H9 (cell line): ENCODE measurements around the gene MGST2. TPM values are rescaled to one million over a fixed set of nuclear protein-coding genes. Genes with fewer than 3 reads are reported as not detected.

Source experiments
- DNase-seq: peaks from one replicate; pipeline ENCODE4 v3.0.0-alpha.2; 2017
- H2AFZ ChIP-seq: one replicate; pipeline ENCODE4 v1.6.1; 2013; ENCODE audit warnings: mild to moderate bottlenecking, low read length, control low read depth, moderate library complexity
- H2AK5ac ChIP-seq: 2 replicates; pipeline ENCODE4 v1.6.1; 2013; ENCODE audit warnings: low read length, control low read depth, mixed read lengths; ENCODE audit not compliant: insufficient read length
- H2BK120ac ChIP-seq: one replicate; pipeline ENCODE4 v1.6.1; 2013; ENCODE audit warnings: low read depth, mild to moderate bottlenecking, low read length, control low read depth, inconsistent platforms; ENCODE audit not compliant: poor library complexity, severe bottlenecking
- H2BK12ac ChIP-seq: 2 replicates; pipeline ENCODE4 v1.6.1; 2013; ENCODE audit warnings: low read length, control low read depth, mixed read lengths, low read depth; ENCODE audit not compliant: insufficient read length
- H2BK15ac ChIP-seq: 2 replicates; pipeline ENCODE4 v1.6.1; 2013; ENCODE audit warnings: low read depth, low read length, control low read depth
- H2BK20ac ChIP-seq: one replicate; pipeline ENCODE4 v1.6.1; 2013; ENCODE audit warnings: low read depth, mild to moderate bottlenecking, low read length, control low read depth, inconsistent platforms; ENCODE audit not compliant: poor library complexity, severe bottlenecking
- H2BK5ac ChIP-seq: 2 replicates; pipeline ENCODE4 v1.6.1; 2013; ENCODE audit warnings: low read length, control low read depth, mixed read lengths; ENCODE audit not compliant: insufficient read length
- H3K14ac ChIP-seq: 2 replicates; pipeline ENCODE4 v1.6.1; 2013; ENCODE audit warnings: low read length, control low read depth; ENCODE audit not compliant: insufficient read depth
- H3K18ac ChIP-seq: 2 replicates; pipeline ENCODE4 v1.6.1; 2013; ENCODE audit warnings: low read depth, mild to moderate bottlenecking, mixed read lengths, low read length, control low read depth; ENCODE audit not compliant: insufficient read length
- H3K23ac ChIP-seq: 2 replicates; pipeline ENCODE4 v1.6.1; 2013; ENCODE audit warnings: low read length, control low read depth, mixed read lengths, low read depth; ENCODE audit not compliant: insufficient read length
- H3K23me2 ChIP-seq: 2 replicates; pipeline ENCODE4 v1.6.1; 2013; ENCODE audit warnings: low read depth, mild to moderate bottlenecking, mixed read lengths, low read length, control low read depth; ENCODE audit not compliant: insufficient read length, poor library complexity, severe bottlenecking
- H3K27ac ChIP-seq: 2 replicates; pipeline ENCODE4 v1.5.1; 2013; ENCODE audit warnings: low read length, control low read depth, mixed read lengths, low read depth; ENCODE audit not compliant: insufficient read length
- H3K27me3 ChIP-seq: 2 replicates; pipeline ENCODE4 v1.6.1; 2013; ENCODE audit warnings: low read length, control low read depth, inconsistent platforms; ENCODE audit not compliant: insufficient read depth
- H3K4ac ChIP-seq: 2 replicates; pipeline ENCODE4 v1.6.1; 2013; ENCODE audit warnings: low read depth, mild to moderate bottlenecking, control low read depth, inconsistent platforms, low read length, moderate library complexity
- H3K4me1 ChIP-seq: 2 replicates; pipeline ENCODE4 v1.6.1; 2013; ENCODE audit warnings: low read length, control low read depth, inconsistent platforms; ENCODE audit not compliant: insufficient read depth
- H3K4me2 ChIP-seq: 2 replicates; pipeline ENCODE4 v1.6.1; 2013; ENCODE audit warnings: low read length, control low read depth, mixed read lengths; ENCODE audit not compliant: insufficient read length, insufficient read depth
- H3K56ac ChIP-seq: 2 replicates; pipeline ENCODE4 v1.6.1; 2013; ENCODE audit warnings: low read depth, mild to moderate bottlenecking, mixed read lengths, low read length, control low read depth; ENCODE audit not compliant: insufficient read length
- H3K79me1 ChIP-seq: 2 replicates; pipeline ENCODE4 v1.6.1; 2013; ENCODE audit warnings: low read depth, mild to moderate bottlenecking, moderate library complexity, low read length, control low read depth, inconsistent platforms; ENCODE audit not compliant: insufficient read depth, poor library complexity, severe bottlenecking
- H3K79me2 ChIP-seq: 2 replicates; pipeline ENCODE4 v1.6.1; 2013; ENCODE audit warnings: low read length, control low read depth, inconsistent platforms; ENCODE audit not compliant: insufficient read depth
- H3K9ac ChIP-seq: 2 replicates; pipeline ENCODE4 v1.6.1; 2013; ENCODE audit warnings: low read length, control low read depth, mixed read lengths; ENCODE audit not compliant: insufficient read length; ENCODE audit errors: extremely low read depth
- H3K9me3 ChIP-seq: one replicate; pipeline ENCODE4 v1.6.1; 2013; ENCODE audit warnings: low read depth, low read length, inconsistent platforms; ENCODE audit not compliant: control insufficient read depth
- H3T11ph ChIP-seq: one replicate; pipeline ENCODE4 v1.6.1; 2013; ENCODE audit warnings: mild to moderate bottlenecking, low read length, control low read depth, inconsistent platforms
- H4K20me1 ChIP-seq: one replicate; pipeline ENCODE4 v1.6.1; 2013; ENCODE audit not compliant: control insufficient read depth, insufficient read length, insufficient read depth
- H4K5ac ChIP-seq: 2 replicates; pipeline ENCODE4 v1.6.1; 2013; ENCODE audit warnings: low read depth, mild to moderate bottlenecking, mixed read lengths, low read length, control low read depth; ENCODE audit not compliant: insufficient read length
- H4K8ac ChIP-seq: replicated peaks from 2 replicates; pipeline ENCODE4 v1.6.1; 2013; ENCODE audit warnings: low read length, control low read depth, mixed read lengths, low read depth; ENCODE audit not compliant: insufficient read length
- H4K91ac ChIP-seq: 2 replicates; pipeline ENCODE4 v1.6.1; 2013; ENCODE audit warnings: low read depth, mild to moderate bottlenecking, moderate library complexity, mixed read lengths, low read length, control low read depth; ENCODE audit not compliant: insufficient read length
- H3K27ac Mint-ChIP-seq, 3 experiments: 2 replicates in 2 of 3; 3 replicates in 1 of 3; pipeline ENCODE4 v1.8.0; 2020 to 2021; ENCODE audit warnings: mixed read lengths in 3 of 3, mild to moderate bottlenecking in 1 of 3, moderate library complexity in 1 of 3
- H3K27me3 Mint-ChIP-seq: 2 replicates; pipeline ENCODE4 v1.8.0; 2021; ENCODE audit warnings: low read depth, mild to moderate bottlenecking, moderate library complexity, mixed read lengths
- H3K36me3 Mint-ChIP-seq, 3 experiments: 2 replicates in 2 of 3; 3 replicates in 1 of 3; pipeline ENCODE4 v1.8.0; 2020 to 2021; ENCODE audit warnings: low read depth in 3 of 3, mixed read lengths in 3 of 3; ENCODE audit not compliant: insufficient read depth in 1 of 3
- H3K4me1 Mint-ChIP-seq, 2 experiments: 2 replicates each; pipeline ENCODE4 v1.8.0; 2020; ENCODE audit warnings: mixed read lengths in 2 of 2
- H3K4me3 Mint-ChIP-seq, 2 experiments: 2 replicates in 1 of 2; 3 replicates in 1 of 2; pipeline ENCODE4 v1.8.0; 2020 to 2021; ENCODE audit warnings: mild to moderate bottlenecking in 2 of 2, mixed read lengths in 2 of 2, moderate library complexity in 1 of 2
- H3K9me3 Mint-ChIP-seq, 2 experiments: 2 replicates in 1 of 2; 3 replicates in 1 of 2; pipeline ENCODE4 v1.8.0; 2020; ENCODE audit warnings: mild to moderate bottlenecking in 2 of 2, mixed read lengths in 2 of 2, moderate library complexity in 1 of 2
- CTCF ChIP-seq: fragments of 200-600 bp; sonication (generic); conservative IDR thresholded peaks from 3 replicates; pipeline ENCODE4 v1.8.0; 2021; ENCODE audit warnings: antibody characterized with exemption, mild to moderate bottlenecking
- WGBS: extraction: QIAGEN DNeasy Blood & Tissue Kit; methylation state at CpG from one replicate; pipeline ENCODE4 v1.1.7; 2013; ENCODE audit warnings: missing lambda C conversion rate, low lambda C conversion rate, mixed read lengths; ENCODE audit not compliant: insufficient read length; ENCODE audit errors: extremely low coverage; 5-methylcytosine and 5-hydroxymethylcytosine counted together
- total RNA-seq: library from RNA; stranded (reverse); gene quantifications from 2 replicates; pipeline ENCODE4 v1.2.1, GENCODE V29; 2021

Gene MGST2
- total RNA-seq, 1 experiment from 2014 or later = 6.4 TPM

- no peaks in the 10 kb centered on the region for H3K4me1 ChIP-seq
- H2BK12ac ChIP-seq = no peak overlapping the region
- no peaks in the 10 kb centered on the region for H3K27me3 ChIP-seq
- no peak overlapping the region for H2BK120ac ChIP-seq
- H4K5ac ChIP-seq = no peak overlapping the region
- no peaks in the 10 kb centered on the region for H3K9me3 ChIP-seq
- no peak overlapping the region for H3K56ac ChIP-seq
- no peak overlapping the region for H3K4me3 Mint-ChIP-seq
- no peak overlapping the region for H3K14ac ChIP-seq
- no peaks in the 10 kb centered on the region for H3K79me2 ChIP-seq
- no peaks in the 10 kb centered on the region for H3K4me1 Mint-ChIP-seq
- TF ChIP-seq CTCF = no peak
- H3K23ac ChIP-seq = no peak overlapping the region
- no peak overlapping the region for H2AFZ ChIP-seq
- no peak overlapping the region for H3K27ac ChIP-seq
- peaks cover 2% of the 10 kb centered on the region; the same call in 1 of the 2 replicates for H3K27me3 Mint-ChIP-seq
- H3K79me1 ChIP-seq = no peaks in the 10 kb centered on the region
- H3K9me3 Mint-ChIP-seq = peaks cover 0 to 6% of the 10 kb centered on the region in 2 experiments; a peak in 3 of 5 replicates
- H3K36me3 Mint-ChIP-seq = peaks cover 4 to 6% (median 5%) of the 10 kb centered on the region in 3 experiments; a peak in 5 of 7 replicates
- no CpG with 5 or more reads among the region's 6 CpGs for WGBS
- H3K18ac ChIP-seq = no peak overlapping the region
- no peak for DNase-seq
- no peak overlapping the region for H4K91ac ChIP-seq
- no peaks in the 10 kb centered on the region for H3K23me2 ChIP-seq
- H2AK5ac ChIP-seq = no peak overlapping the region
- H2BK15ac ChIP-seq = no peak overlapping the region
- no peak overlapping the region for H2BK5ac ChIP-seq
- no peak overlapping the region for H3T11ph ChIP-seq
- no peak overlapping the region for H2BK20ac ChIP-seq
- no peak overlapping the region for H3K4me2 ChIP-seq
- H3K4ac ChIP-seq = no peak overlapping the region
- H4K8ac ChIP-seq = no peak overlapping the region
- H4K20me1 ChIP-seq = no peaks in the 10 kb centered on the region
- no peak overlapping the region for H3K9ac ChIP-seq
- H3K27ac Mint-ChIP-seq = no peak overlapping the region
These were observed 23.6 kb downstream of the MGST2 start for GRCh38 chr4:139689093-139689722.
